ENCODE measurements around the gene CUX1.
"Not testable (repeated sequence)": the region's sequence is repeated elsewhere in the genome, so short reads cannot be mapped to it uniquely, and the experiment has no call there.

The CUX1 gene

GRCh38 chr7:101919363-101920115 lies 102.1 kb downstream of the CUX1 start:
- DNase-seq: no peak

- DNase-seq: no peak
Measured at GRCh38 chr7:101921061-101921460, 103.6 kb downstream of the CUX1 start.

GRCh38 chr7:101921546-101922489 lies 104.4 kb downstream of the CUX1 start:
- not testable (repeated sequence) for DNase-seq

- DNase-seq: no peak
Measured at GRCh38 chr7:101922631-101923601, 105.5 kb downstream of the CUX1 start.

GRCh38 chr7:101923602-101923985 lies 106.2 kb downstream of the CUX1 start:
- no peak for DNase-seq

- DNase-seq: no peak
Measured at GRCh38 chr7:101924171-101924570, 106.7 kb downstream of the CUX1 start.

GRCh38 chr7:101926265-101926664 lies 108.8 kb downstream of the CUX1 start:
- no peak for DNase-seq

GRCh38 chr7:101927389-101927788 lies 110.0 kb downstream of the CUX1 start:
- DNase-seq: no peak

GRCh38 chr7:101927802-101928201 lies 110.4 kb downstream of the CUX1 start:
- DNase-seq: no peak

GRCh38 chr7:101929256-101929655 lies 111.8 kb downstream of the CUX1 start:
- DNase-seq: no peak

- DNase-seq: not testable (repeated sequence)
Measured at GRCh38 chr7:101929911-101930310, 112.5 kb downstream of the CUX1 start.

GRCh38 chr7:101932083-101932482 lies 114.7 kb downstream of the CUX1 start:
- DNase-seq: no peak

GRCh38 chr7:101933028-101933427 lies 115.6 kb downstream of the CUX1 start:
- DNase-seq: no peak

- DNase-seq: no peak
Measured at GRCh38 chr7:101933688-101934121, 116.3 kb downstream of the CUX1 start.

GRCh38 chr7:101934618-101935017 lies 117.2 kb downstream of the CUX1 start:
- DNase-seq: no peak

- no peak for DNase-seq
Measured at GRCh38 chr7:101935521-101936141, 118.2 kb downstream of the CUX1 start.

- DNase-seq: no peak
Measured at GRCh38 chr7:101936223-101936610, 118.8 kb downstream of the CUX1 start.

GRCh38 chr7:101936611-101937231 lies 119.3 kb downstream of the CUX1 start:
- no peak for DNase-seq

GRCh38 chr7:101937717-101938514 lies 120.5 kb downstream of the CUX1 start:
- DNase-seq: no peak

- DNase-seq: no peak
Measured at GRCh38 chr7:101939136-101939695, 121.8 kb downstream of the CUX1 start.

- DNase-seq: no peak
Measured at GRCh38 chr7:101940151-101940550, 122.7 kb downstream of the CUX1 start.
